Measurements from ENCODE around the gene CTNNA3.

DNA sequence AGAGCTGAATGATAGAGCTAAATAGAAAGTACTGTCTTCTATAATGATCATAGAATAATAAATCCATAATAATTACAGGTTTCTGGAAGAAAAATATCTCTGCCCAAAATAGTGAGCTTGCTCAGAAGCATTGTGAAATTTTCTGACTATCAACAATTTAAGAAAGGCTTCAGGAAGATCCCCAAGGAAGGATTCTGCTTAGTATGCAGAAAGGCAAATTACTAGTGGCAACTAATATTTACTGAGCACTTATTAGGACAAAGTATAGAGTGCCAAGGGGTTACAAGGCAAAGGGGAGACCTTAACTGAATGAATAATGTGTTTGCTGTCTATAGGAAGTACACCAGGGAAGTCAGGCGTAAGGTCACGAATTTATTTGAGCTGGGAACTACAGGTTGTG lies 928.3 kb downstream of the CTNNA3 start:
- TF ChIP-seq, protein P1, sequence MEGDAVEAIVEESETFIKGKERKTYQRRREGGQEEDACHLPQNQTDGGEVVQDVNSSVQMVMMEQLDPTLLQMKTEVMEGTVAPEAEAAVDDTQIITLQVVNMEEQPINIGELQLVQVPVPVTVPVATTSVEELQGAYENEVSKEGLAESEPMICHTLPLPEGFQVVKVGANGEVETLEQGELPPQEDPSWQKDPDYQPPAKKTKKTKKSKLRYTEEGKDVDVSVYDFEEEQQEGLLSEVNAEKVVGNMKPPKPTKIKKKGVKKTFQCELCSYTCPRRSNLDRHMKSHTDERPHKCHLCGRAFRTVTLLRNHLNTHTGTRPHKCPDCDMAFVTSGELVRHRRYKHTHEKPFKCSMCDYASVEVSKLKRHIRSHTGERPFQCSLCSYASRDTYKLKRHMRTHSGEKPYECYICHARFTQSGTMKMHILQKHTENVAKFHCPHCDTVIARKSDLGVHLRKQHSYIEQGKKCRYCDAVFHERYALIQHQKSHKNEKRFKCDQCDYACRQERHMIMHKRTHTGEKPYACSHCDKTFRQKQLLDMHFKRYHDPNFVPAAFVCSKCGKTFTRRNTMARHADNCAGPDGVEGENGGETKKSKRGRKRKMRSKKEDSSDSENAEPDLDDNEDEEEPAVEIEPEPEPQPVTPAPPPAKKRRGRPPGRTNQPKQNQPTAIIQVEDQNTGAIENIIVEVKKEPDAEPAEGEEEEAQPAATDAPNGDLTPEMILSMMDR (conservative IDR thresholded peaks at IDR 0.05; ENCODE audit: low read depth, low read length) = no peak
- TF ChIP-seq RAD21 (IDR thresholded peaks at IDR 0.05; ENCODE audit: low read length) (no peak), POLR2A (IDR thresholded peaks at IDR 0.05; ENCODE audit: low read depth, low read length) (no peak), MAZ (IDR thresholded peaks at IDR 0.05; ENCODE audit: borderline replicate concordance, low read depth, low read length) (no peak), CEBPB (IDR thresholded peaks at IDR 0.05; ENCODE audit: low read depth, low read length) (no peak), MAFK (IDR thresholded peaks at IDR 0.05; ENCODE audit: low read depth, low read length) (peak; percentile 46; the same call in 1 of the 2 replicates), FOS (IDR thresholded peaks at IDR 0.05; ENCODE audit: low read depth, low read length) (no peak), NFE2L2 (IDR thresholded peaks at IDR 0.05; ENCODE audit: low read depth, low read length) (no peak), MXI1 (IDR thresholded peaks at IDR 0.05; ENCODE audit: borderline replicate concordance, low read depth, low read length) (no peak), CHD1 (IDR thresholded peaks at IDR 0.05; ENCODE audit: low read depth, low read length) (no peak), RFX5 (IDR thresholded peaks at IDR 0.05; ENCODE audit: low read depth, low read length) (no peak), BHLHE40 (IDR thresholded peaks at IDR 0.05; ENCODE audit: low read depth, low read length) (no peak), RCOR1 (IDR thresholded peaks at IDR 0.05; ENCODE audit: insufficient replicate concordance, low read length) (no peak)
- TF ChIP-seq, protein P2, sequence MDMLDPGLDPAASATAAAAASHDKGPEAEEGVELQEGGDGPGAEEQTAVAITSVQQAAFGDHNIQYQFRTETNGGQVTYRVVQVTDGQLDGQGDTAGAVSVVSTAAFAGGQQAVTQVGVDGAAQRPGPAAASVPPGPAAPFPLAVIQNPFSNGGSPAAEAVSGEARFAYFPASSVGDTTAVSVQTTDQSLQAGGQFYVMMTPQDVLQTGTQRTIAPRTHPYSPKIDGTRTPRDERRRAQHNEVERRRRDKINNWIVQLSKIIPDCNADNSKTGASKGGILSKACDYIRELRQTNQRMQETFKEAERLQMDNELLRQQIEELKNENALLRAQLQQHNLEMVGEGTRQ (IDR thresholded peaks at IDR 0.05; ENCODE audit: low read depth, low read length) = no peak
